Lower leg skin (tissue), 4 donors: Measurements from ENCODE around the gene BCAR1. TPM values are rescaled to one million over a fixed set of nuclear protein-coding genes. Genes with fewer than 3 reads are reported as not detected.
A peak's percentile ranks its signal among the peaks of the same experiment; 100 is the strongest.

ENCODE experiments used
- DNase-seq, 2 donors: peaks; one replicate each; pipeline ENCODE4 v3.0.0-alpha.2; 2019; ENCODE audit warnings: low spot score in 2 of 2
- H3K4me3 ChIP-seq: fragments of 200-600 bp; sonication (generic); 2 replicates; pipeline ENCODE4 v1.5.1; 2017; ENCODE audit warnings: mild to moderate bottlenecking, low read depth; ENCODE audit not compliant: poor library complexity, severe bottlenecking
- POLR2A ChIP-seq, 2 donors: fragments of 450-650 bp; IDR thresholded peaks; one replicate each; pipeline ENCODE4 v1.6.1; 2016 to 2017; ENCODE audit warnings: antibody characterized with exemption in 2 of 2, mild to moderate bottlenecking in 1 of 2, moderate library complexity in 1 of 2
- WGBS, 2 donors: methylation state at CpG; one replicate each; pipeline ENCODE4 v1.1.5; 2018; 5-methylcytosine and 5-hydroxymethylcytosine counted together
- intact Hi-C: fragments of 100-400 bp; cut with DNase I; formaldehyde crosslinking; loops from one replicate; pipeline ENCODE4 v1.15.0; 2023; ENCODE audit warnings: low total_unique reads
- total RNA-seq, 4 donors: library from RNA; depleted of rRNA; stranded (reverse); fragments of >200 nt; gene quantifications; one replicate each; pipeline ENCODE4 v1.1.0, GENCODE V29; 2016
- TF ChIP-seq, protein P1 (sequence below), 3 donors: fragments of 450-650 bp; IDR thresholded peaks; one replicate each; pipeline ENCODE4 v1.5.1; 2016; ENCODE audit warnings: antibody characterized with exemption in 3 of 3, mild to moderate bottlenecking in 3 of 3, moderate library complexity in 2 of 3

Gene BCAR1
- total RNA-seq, 4 donors from 2014 or later: 16.4 to 38.1 (median 28.8) TPM

GRCh38 chr16:75203667-75204409 lies 47.6 kb downstream of the BCAR1 start:
- WGBS, 2 donors: 82 to 84% methylated on average over 13 of the region's 13 CpGs
- DNase-seq: no peak
- intact Hi-C loops: no loop called here
- H3K4me3 ChIP-seq: no peak overlapping the region
- TF ChIP-seq, protein P1, sequence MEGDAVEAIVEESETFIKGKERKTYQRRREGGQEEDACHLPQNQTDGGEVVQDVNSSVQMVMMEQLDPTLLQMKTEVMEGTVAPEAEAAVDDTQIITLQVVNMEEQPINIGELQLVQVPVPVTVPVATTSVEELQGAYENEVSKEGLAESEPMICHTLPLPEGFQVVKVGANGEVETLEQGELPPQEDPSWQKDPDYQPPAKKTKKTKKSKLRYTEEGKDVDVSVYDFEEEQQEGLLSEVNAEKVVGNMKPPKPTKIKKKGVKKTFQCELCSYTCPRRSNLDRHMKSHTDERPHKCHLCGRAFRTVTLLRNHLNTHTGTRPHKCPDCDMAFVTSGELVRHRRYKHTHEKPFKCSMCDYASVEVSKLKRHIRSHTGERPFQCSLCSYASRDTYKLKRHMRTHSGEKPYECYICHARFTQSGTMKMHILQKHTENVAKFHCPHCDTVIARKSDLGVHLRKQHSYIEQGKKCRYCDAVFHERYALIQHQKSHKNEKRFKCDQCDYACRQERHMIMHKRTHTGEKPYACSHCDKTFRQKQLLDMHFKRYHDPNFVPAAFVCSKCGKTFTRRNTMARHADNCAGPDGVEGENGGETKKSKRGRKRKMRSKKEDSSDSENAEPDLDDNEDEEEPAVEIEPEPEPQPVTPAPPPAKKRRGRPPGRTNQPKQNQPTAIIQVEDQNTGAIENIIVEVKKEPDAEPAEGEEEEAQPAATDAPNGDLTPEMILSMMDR (IDR thresholded peaks at IDR 0.05): no peak
- TF ChIP-seq POLR2A (IDR thresholded peaks at IDR 0.05): no peak

DNA sequence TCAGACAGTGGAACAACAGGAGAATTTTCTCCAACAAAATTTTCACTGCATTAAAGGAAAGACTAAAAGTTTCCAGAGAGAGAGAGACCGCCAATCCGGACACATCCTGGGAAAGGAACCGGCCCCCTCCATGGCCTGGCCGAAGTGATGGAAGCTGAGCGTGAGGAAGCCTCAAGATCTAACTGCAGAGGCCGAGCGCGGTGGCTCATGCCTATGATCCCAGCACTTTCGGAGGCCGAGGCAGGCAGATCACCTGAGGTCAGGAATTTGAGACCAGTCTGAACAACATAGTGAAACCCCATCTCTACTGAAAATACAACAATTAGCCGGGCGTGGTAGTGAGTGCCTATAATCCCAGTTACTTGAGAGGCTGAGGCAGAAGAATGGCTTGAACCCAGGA lies 48.3 kb downstream of the BCAR1 start:
- no peak for DNase-seq
- WGBS, 2 donors: 82 to 88% methylated on average over 12 of the region's 12 CpGs
- no peak overlapping the region for H3K4me3 ChIP-seq
- intact Hi-C loops: no loop called here
- TF ChIP-seq, protein P1 (IDR thresholded peaks at IDR 0.05): no peak
- TF ChIP-seq POLR2A (IDR thresholded peaks at IDR 0.05): no peak

DNA sequence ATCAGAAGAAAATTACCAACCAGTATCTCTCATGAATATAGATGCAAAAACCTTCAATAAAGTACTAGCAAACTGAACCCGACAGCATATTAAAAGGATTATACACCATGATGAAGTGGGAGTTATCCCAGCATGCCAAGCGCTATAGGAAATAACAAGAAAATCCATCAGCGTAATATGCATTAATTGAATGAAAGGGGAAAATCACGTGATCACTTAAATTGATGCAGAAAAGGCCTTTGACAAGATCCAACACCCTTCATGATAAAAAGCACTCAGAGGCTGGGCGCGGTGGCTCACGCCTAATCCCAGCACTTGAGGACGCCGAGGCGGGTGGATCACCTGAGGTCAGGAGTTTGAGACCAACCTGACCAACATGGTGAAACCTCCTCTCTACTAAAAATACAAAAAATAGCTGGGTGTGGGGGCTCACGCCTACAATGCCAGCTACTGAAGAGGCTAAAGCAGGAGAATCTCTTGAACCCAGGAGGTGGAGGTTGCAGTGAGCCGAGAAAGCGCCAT lies 49.3 kb downstream of the BCAR1 start:
- DNase-seq: peak in 1 of 2 donors; percentile 75
- no peak overlapping the region for H3K4me3 ChIP-seq
- WGBS, 2 donors: 91 to 94% methylated on average over 13 of the region's 13 CpGs
- TF ChIP-seq, protein P1 (IDR thresholded peaks at IDR 0.05): no peak
- TF ChIP-seq POLR2A (IDR thresholded peaks at IDR 0.05): no peak
- intact Hi-C loops: no loop called here

GRCh38 chr16:75198135-75198600 lies 53.3 kb downstream of the BCAR1 start:
- peak in 1 of 2 donors; percentile 84 for DNase-seq
- H3K4me3 ChIP-seq: no peak overlapping the region
- intact Hi-C loops: loop anchor here (10.0 kb wide), 1 partner anchor 567 kb away; no protein-coding TSS in a partner anchor
- TF ChIP-seq, protein P1 (IDR thresholded peaks at IDR 0.05): no peak
- 32 to 37% methylated on average over 18 of the region's 18 CpGs for WGBS, 2 donors

- WGBS, 2 donors: 63 to 67% methylated on average over 14 of the region's 14 CpGs
- no peak overlapping the region for H3K4me3 ChIP-seq
- peak in 1 of 2 donors; percentile 57 for DNase-seq
- no peak for TF ChIP-seq POLR2A (IDR thresholded peaks at IDR 0.05)
- TF ChIP-seq, protein P1 (IDR thresholded peaks at IDR 0.05): no peak
- intact Hi-C loops: loop anchor here (10.0 kb wide), 1 partner anchor 567 kb away; no protein-coding TSS in a partner anchor
Observed at GRCh38 chr16:75197522-75198134, 53.8 kb downstream of the BCAR1 start.
